Skeletal muscle tissue (tissue), 4 donors: ENCODE results near the gene ELK4. TPM values are rescaled to one million over a fixed set of nuclear protein-coding genes. Genes with fewer than 3 reads are reported as not detected.

Source experiments
- H3K27ac ChIP-seq: one replicate; pipeline ENCODE4 v1.7.0; 2013; ENCODE audit warnings: mild to moderate bottlenecking, low read depth, low read length, inconsistent platforms
- H3K27me3 ChIP-seq, 3 donors: one replicate each; pipeline ENCODE4 v1.7.0; 2013; ENCODE audit warnings: low read length in 3 of 3; ENCODE audit not compliant: control insufficient read depth in 3 of 3, insufficient read depth in 3 of 3
- H3K36me3 ChIP-seq, 3 donors: one replicate each; pipeline ENCODE4 v1.7.0; 2013; ENCODE audit warnings: low read length in 3 of 3; ENCODE audit not compliant: control insufficient read depth in 3 of 3, insufficient read depth in 3 of 3
- H3K4me1 ChIP-seq, 3 donors: one replicate each; pipeline ENCODE4 v1.7.0; 2013; ENCODE audit warnings: low read length in 3 of 3, mild to moderate bottlenecking in 3 of 3; ENCODE audit not compliant: control insufficient read depth in 3 of 3, insufficient read depth in 3 of 3
- H3K4me3 ChIP-seq, 3 donors: one replicate each; pipeline ENCODE4 v1.7.0; 2013; ENCODE audit warnings: low read length in 3 of 3
- H3K9ac ChIP-seq, 3 donors: one replicate each; pipeline ENCODE4 v1.7.0; 2013; ENCODE audit warnings: low read length in 3 of 3, mild to moderate bottlenecking in 3 of 3, moderate library complexity in 2 of 3, low read depth in 1 of 3
- H3K9me3 ChIP-seq, 3 donors: one replicate each; pipeline ENCODE4 v1.7.0; 2013; ENCODE audit warnings: low read length in 3 of 3; ENCODE audit not compliant: control insufficient read depth in 3 of 3
- total RNA-seq: library from RNA; depleted of rRNA; stranded (reverse); fragments of >200 nt; gene quantifications from one replicate; pipeline ENCODE4 v1.2.3, GENCODE V29; 2014
- donor health status: Osteomylitis.

The ELK4 gene
- total RNA-seq, 1 donor from 2014 or later = 13.6 TPM

GRCh38 chr1:205580140-205580922, 51.5 kb downstream of the ELK4 start:
- Histone ChIP-seq H3K36me3 (no peaks in the 10 kb centered on the region), H3K9me3 (no peaks in the 10 kb centered on the region), H3K27ac (no peak overlapping the region), H3K4me1 (peaks cover 0 to 10% (median 8%) of the 10 kb centered on the region in 3 donors), H3K4me3 (no peak overlapping the region), H3K27me3 (peaks cover 31 to 52% (median 51%) of the 10 kb centered on the region in 3 donors), H3K9ac (no peak overlapping the region)

DNA sequence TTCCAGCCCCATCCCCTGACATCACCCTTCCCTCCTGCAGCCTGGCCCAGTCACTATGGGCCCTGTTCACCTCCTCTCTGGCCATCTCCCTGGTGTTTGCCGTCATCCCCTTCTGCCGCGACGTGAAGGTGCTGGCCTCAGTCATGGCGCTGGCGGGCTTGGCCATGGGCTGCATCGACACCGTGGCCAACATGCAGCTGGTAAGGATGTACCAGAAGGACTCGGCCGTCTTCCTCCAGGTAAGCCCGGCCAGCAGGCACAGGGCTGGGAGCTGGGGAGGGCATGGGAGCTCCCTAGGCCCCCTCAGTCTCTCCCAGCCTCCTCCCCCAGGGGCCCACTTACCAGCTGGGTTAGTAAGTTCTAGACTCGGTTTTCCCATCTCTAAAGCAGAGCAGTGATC, 52.1 kb downstream of the ELK4 start:
- H3K27ac ChIP-seq = no peak overlapping the region
- H3K9ac ChIP-seq = no peak overlapping the region
- H3K27me3 ChIP-seq = peaks cover 34 to 55% (median 53%) of the 10 kb centered on the region in 3 donors
- H3K9me3 ChIP-seq = no peaks in the 10 kb centered on the region
- no peak overlapping the region for H3K4me3 ChIP-seq
- no peaks in the 10 kb centered on the region for H3K36me3 ChIP-seq
- H3K4me1 ChIP-seq = peaks cover 0 to 10% (median 8%) of the 10 kb centered on the region in 3 donors

- H3K27ac ChIP-seq = no peak overlapping the region
- H3K36me3 ChIP-seq = no peaks in the 10 kb centered on the region
- H3K27me3 ChIP-seq = peaks cover 34 to 55% (median 55%) of the 10 kb centered on the region in 3 donors
- H3K9me3 ChIP-seq = no peaks in the 10 kb centered on the region
- no peak overlapping the region for H3K4me3 ChIP-seq
- H3K9ac ChIP-seq = no peak overlapping the region
- H3K4me1 ChIP-seq = peaks cover 0 to 10% (median 8%) of the 10 kb centered on the region in 3 donors
Observed at GRCh38 chr1:205578780-205579571, 52.8 kb downstream of the ELK4 start.

DNA sequence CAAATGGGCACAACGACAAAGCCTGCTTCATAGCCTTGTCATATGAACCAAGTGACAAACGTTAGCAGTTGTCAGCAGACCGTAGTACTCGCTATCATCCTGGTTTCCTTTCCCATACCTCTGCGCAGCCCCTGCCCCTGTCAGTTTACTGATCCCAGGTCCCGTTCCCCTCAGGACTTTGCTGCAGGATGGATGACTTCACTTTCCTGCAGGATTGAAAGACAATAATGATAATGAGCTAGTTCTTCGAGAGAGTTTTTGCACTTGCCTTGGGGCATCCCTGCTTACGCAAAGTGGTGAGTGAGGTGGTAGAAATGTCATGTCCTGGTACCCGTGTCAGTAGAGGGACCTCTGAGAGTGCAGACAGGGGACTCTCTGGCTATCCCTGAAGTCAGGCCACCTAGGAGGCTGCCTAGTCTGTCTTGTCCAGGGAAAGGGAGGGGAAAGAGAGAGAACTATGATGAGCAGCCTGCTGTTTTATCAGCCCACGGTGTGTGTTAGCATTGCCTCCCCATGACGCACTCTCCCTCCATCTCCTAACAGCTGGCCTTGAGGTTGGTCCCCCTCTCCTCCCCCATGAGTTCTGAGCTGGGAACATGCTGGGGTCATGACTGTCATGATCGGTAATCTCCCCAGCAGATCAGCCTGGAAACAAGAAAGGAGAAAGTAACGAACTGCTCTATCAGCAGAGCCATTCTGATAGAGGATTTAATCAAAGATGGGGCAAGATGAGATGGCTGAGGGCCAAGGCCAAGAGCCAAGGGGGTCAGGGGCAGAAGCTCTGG, 53.7 kb downstream of the ELK4 start:
- no peaks in the 10 kb centered on the region for H3K9me3 ChIP-seq
- H3K9ac ChIP-seq = no peak overlapping the region
- H3K4me1 ChIP-seq = peaks cover 0 to 10% (median 8%) of the 10 kb centered on the region in 3 donors
- peaks cover 34 to 55% (median 55%) of the 10 kb centered on the region in 3 donors for H3K27me3 ChIP-seq
- H3K27ac ChIP-seq = no peak overlapping the region
- no peaks in the 10 kb centered on the region for H3K36me3 ChIP-seq
- no peak overlapping the region for H3K4me3 ChIP-seq

DNA sequence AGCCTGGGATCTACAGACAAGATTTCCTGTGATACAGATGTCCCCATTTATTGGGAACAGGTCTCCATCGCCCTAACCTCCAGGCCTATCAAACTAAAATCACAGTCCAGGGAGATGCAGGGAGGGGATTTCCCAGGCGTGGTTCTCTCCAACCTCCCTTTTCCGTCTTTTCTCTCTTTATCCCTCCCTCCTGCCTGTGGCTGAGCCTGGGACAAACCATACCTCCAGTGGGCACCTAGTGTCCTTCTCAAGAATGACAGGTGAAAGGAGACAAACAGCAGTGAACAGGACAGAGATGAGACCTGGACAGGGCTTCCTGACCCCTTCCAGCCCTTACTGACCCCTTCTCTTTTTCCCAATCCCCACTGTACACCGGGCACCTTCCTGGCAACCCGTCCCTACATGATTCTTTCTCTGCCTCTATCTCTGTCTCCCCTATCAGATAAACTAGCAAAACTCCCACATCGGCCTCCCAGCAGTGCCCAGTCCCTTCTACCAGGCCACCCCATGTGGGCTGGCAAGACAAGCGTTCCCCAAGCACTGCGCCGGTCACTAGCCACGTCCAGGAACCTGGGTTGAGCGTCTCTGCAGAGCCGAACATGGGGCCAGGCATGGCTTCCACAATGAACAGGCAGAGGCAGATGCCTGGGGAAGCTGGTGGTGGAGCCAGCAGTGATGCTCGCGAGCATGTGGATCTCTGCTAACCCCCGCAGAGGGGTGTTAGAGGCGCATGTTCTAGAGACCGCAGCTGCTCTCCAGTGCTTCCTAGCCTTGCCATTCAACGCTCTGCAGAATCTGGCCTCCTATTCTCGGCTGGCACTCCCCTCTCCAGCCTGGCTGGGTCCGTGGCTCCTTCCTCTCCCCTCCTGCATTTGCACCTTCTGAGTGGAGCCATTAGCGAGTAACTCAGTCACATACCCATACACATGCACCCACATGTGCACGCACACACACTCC, 54.7 kb downstream of the ELK4 start:
- H3K27ac ChIP-seq = no peak overlapping the region
- peaks cover 34 to 60% (median 55%) of the 10 kb centered on the region in 3 donors for H3K27me3 ChIP-seq
- H3K4me1 ChIP-seq = peaks cover 0 to 7% (median 4%) of the 10 kb centered on the region in 3 donors
- no peak overlapping the region for H3K4me3 ChIP-seq
- no peak overlapping the region for H3K9ac ChIP-seq
- H3K36me3 ChIP-seq = no peaks in the 10 kb centered on the region
- H3K9me3 ChIP-seq = no peaks in the 10 kb centered on the region

- Histone ChIP-seq H3K4me3 (no peak overlapping the region), H3K27ac (no peak overlapping the region), H3K4me1 (no peaks in the 10 kb centered on the region), H3K36me3 (no peaks in the 10 kb centered on the region), H3K9me3 (no peaks in the 10 kb centered on the region), H3K27me3 (peaks cover 36 to 59% (median 46%) of the 10 kb centered on the region in 3 donors), H3K9ac (no peak overlapping the region)
Observed at GRCh38 chr1:205576011-205576410, 55.8 kb downstream of the ELK4 start.

DNA sequence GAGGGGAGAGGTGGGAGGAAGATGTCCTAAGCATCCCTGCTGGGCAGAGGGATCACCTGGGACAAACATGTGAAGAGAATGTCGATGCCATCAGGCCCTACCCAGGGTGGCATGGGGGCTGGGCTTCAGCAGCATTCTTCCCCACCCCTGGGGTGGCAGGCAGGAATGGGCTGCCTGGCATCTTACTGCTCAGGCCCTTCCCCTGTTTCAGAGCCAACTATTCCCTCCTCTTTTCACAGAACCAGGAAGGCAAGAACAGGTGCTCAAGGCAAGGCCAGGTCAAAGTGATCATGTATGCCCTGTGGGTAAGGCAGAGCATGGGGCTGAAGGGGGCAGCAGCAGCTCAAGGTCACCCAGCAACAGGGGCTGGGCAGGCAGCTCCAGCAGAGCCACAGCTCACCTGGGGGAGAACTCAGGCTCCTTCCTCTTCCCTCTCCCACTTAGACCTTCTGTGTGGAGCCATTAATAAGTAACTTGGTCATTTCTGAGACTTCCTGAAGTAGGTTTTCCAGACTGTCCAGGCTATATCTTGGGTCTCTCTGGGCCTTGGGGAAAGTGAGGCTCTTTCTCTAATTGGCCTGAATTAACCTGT, 56.4 kb downstream of the ELK4 start:
- Histone ChIP-seq H3K36me3 (no peaks in the 10 kb centered on the region), H3K9me3 (no peaks in the 10 kb centered on the region), H3K4me3 (no peak overlapping the region), H3K27me3 (peaks cover 36 to 55% (median 40%) of the 10 kb centered on the region in 3 donors), H3K9ac (no peak overlapping the region), H3K4me1 (no peaks in the 10 kb centered on the region), H3K27ac (no peak overlapping the region)

DNA sequence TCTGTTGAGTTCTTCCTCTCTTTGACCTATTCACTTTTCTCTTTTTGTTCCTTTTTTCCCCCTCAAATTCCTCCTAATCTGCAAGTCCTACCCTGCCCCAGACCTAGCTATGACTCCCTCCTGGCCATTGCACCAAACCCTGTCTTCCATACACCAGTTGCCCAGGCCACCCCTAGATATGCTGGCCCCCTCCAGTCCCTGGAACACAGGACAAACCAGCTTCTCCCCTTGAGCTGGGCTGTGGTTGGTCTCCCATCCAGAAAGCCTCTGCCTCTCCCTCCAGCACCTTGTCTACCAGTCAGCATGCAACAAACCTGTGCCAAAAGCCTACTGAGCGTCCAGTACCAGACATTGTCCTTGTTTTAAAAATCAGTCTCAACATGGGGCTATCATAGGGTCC, 59.4 kb downstream of the ELK4 start:
- Histone ChIP-seq H3K4me3 (no peak overlapping the region), H3K36me3 (no peaks in the 10 kb centered on the region), H3K9ac (no peak overlapping the region), H3K27me3 (peaks cover 39 to 54% (median 40%) of the 10 kb centered on the region in 3 donors), H3K4me1 (no peaks in the 10 kb centered on the region), H3K27ac (no peak overlapping the region), H3K9me3 (no peaks in the 10 kb centered on the region)

- Histone ChIP-seq H3K27me3 (peaks cover 39 to 53% (median 44%) of the 10 kb centered on the region in 3 donors), H3K4me3 (no peak overlapping the region), H3K27ac (no peak overlapping the region), H3K4me1 (no peaks in the 10 kb centered on the region), H3K9me3 (no peaks in the 10 kb centered on the region), H3K36me3 (no peaks in the 10 kb centered on the region), H3K9ac (no peak overlapping the region)
Observed at GRCh38 chr1:205571747-205572146, 60.1 kb downstream of the ELK4 start.
